ENCODE results near the gene MPRIP. TPM values are rescaled to one million over a fixed set of nuclear protein-coding genes. Genes with fewer than 3 reads are reported as not detected.

Gene MPRIP
- total and polyA plus RNA-seq, 4 donors: 87.7 to 186 (median 162) TPM

DNA sequence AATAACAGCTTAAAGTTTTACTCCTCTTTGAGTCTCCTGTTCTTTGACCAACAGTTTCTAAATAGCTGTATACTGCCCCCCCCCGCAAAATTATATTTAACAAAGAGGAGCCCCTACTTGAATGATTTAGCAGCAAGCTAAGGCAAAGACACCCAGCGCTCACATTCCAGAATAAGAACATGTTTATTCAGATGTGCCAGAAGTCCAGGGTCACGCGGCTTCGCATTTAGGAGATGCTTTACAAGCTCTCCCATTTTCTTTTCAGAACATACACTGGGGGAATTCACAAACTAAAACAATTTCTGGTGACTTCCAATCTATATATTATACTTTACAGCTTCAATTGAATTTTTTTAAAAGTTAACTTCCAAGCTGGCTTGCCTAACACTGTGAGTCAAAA lies 158.6 kb downstream of the MPRIP start:
- Histone ChIP-seq H3K27ac (ENCODE audit: low read depth, low read length) (peak overlapping the region; percentile 76), H3K9me3 (ENCODE audit: control insufficient read depth, insufficient read depth, low read length) (no peaks in the 10 kb centered on the region), H3K36me3 (ENCODE audit: control insufficient read depth, insufficient read depth, low read length) (peaks cover 25% of the 10 kb centered on the region), H3K27me3 (ENCODE audit: control insufficient read depth, insufficient read depth, low read length) (no peaks in the 10 kb centered on the region), H3K4me3 (ENCODE audit: low read depth, low read length) (no peak overlapping the region), H3K4me1 (ENCODE audit: control insufficient read depth, insufficient read depth, low read length) (peaks cover 48% of the 10 kb centered on the region)
- DNase-seq (ENCODE audit: low read depth in 4 of 6, low spot score in 6 of 6): peak in 1 of 6 donors; percentile 51
- WGBS (ENCODE audit: insufficient coverage): 63% methylated on average over 4 of the region's 5 CpGs

DNA sequence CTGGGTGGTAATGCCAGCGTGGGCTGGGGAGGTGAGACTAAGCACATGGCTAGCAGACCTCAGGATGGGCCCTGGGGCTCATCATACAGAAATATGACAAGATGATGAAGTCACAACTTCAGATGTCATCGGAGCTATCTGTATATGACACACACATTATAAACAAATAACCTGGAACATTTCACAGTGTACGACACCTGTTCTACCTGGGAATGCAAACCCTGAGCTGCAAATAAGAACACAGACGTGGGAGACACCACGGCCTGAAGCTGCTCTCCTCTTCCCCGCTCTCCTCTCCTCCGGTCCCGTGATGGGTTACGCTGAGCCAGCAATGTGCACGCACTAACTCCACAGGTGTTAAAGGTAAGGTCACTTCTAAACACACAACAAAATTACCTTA lies 159.0 kb downstream of the MPRIP start:
- 79% methylated on average over 7 of the region's 10 CpGs for WGBS (ENCODE audit: insufficient coverage)
- Histone ChIP-seq H3K9me3 (ENCODE audit: control insufficient read depth, insufficient read depth, low read length) (no peaks in the 10 kb centered on the region), H3K27ac (ENCODE audit: low read depth, low read length) (peak overlapping the region; percentile 76), H3K36me3 (ENCODE audit: control insufficient read depth, insufficient read depth, low read length) (peaks cover 25% of the 10 kb centered on the region), H3K4me1 (ENCODE audit: control insufficient read depth, insufficient read depth, low read length) (peaks cover 48% of the 10 kb centered on the region), H3K27me3 (ENCODE audit: control insufficient read depth, insufficient read depth, low read length) (no peaks in the 10 kb centered on the region), H3K4me3 (ENCODE audit: low read depth, low read length) (no peak overlapping the region)
- no peak for DNase-seq (ENCODE audit: low read depth in 4 of 6, low spot score in 6 of 6)

DNA sequence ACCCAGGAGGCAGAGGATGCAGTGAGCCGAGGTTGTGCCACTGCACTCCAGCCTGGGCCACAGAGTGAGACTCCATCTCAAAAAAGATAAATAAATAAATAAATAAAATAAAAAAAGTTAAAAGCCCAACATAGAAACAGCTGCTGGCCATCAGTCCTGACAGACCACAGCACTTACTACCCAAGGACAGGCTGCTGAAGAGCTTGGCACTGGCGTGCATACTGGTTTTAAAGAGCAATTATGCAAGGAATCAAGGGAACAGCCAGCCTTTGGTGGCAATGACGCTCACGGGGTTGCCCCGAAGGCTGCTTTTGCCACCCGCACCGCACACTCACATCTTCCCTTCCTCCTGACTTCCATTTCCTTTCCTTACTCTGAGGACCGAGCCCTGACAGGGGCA lies 159.7 kb downstream of the MPRIP start:
- WGBS (ENCODE audit: insufficient coverage): 88% methylated on average over 6 of the region's 8 CpGs
- DNase-seq (ENCODE audit: low read depth in 4 of 6, low spot score in 6 of 6): no peak
- no peak overlapping the region for H3K4me3 ChIP-seq (ENCODE audit: low read depth, low read length)
- no peaks in the 10 kb centered on the region for H3K9me3 ChIP-seq (ENCODE audit: control insufficient read depth, insufficient read depth, low read length)
- H3K4me1 ChIP-seq (ENCODE audit: control insufficient read depth, insufficient read depth, low read length): peaks cover 48% of the 10 kb centered on the region
- H3K27ac ChIP-seq (ENCODE audit: low read depth, low read length): no peak overlapping the region
- H3K36me3 ChIP-seq (ENCODE audit: control insufficient read depth, insufficient read depth, low read length): peaks cover 25% of the 10 kb centered on the region
- no peaks in the 10 kb centered on the region for H3K27me3 ChIP-seq (ENCODE audit: control insufficient read depth, insufficient read depth, low read length)

DNA sequence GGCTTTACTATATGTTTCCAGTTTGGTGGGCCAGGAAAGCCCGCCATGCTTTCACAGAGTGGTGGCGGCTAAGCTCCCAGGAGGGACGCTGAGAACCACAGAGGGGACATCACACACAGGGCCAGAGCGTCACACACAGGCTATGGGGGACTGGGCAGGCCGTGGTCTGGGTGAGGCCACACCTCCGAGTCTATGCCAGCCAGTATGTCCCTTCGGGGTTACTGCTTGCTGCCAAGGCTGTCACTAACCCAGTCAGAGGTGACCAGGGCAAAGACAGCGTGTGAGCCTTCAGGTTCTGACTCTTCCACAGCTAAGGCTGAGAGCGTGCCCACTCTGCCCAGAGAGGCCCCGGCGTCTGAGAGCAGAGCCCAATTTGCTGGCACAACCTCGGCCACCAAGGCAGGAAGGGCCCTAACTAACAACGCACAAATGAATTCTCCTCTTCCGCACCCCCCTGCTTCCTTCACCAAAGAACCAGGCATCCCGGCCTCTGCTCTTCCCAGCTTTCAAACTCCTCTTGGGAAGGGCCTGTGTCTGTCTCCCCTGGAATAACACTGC lies 161.0 kb downstream of the MPRIP start:
- no peak overlapping the region for H3K4me3 ChIP-seq (ENCODE audit: low read depth, low read length)
- H3K27me3 ChIP-seq (ENCODE audit: control insufficient read depth, insufficient read depth, low read length): no peaks in the 10 kb centered on the region
- 72% methylated on average over 15 of the region's 15 CpGs for WGBS (ENCODE audit: insufficient coverage)
- H3K4me1 ChIP-seq (ENCODE audit: control insufficient read depth, insufficient read depth, low read length): peaks cover 48% of the 10 kb centered on the region
- H3K27ac ChIP-seq (ENCODE audit: low read depth, low read length): no peak overlapping the region
- no peak for DNase-seq (ENCODE audit: low read depth in 4 of 6, low spot score in 6 of 6)
- peaks cover 25% of the 10 kb centered on the region for H3K36me3 ChIP-seq (ENCODE audit: control insufficient read depth, insufficient read depth, low read length)
- H3K9me3 ChIP-seq (ENCODE audit: control insufficient read depth, insufficient read depth, low read length): no peaks in the 10 kb centered on the region

DNA sequence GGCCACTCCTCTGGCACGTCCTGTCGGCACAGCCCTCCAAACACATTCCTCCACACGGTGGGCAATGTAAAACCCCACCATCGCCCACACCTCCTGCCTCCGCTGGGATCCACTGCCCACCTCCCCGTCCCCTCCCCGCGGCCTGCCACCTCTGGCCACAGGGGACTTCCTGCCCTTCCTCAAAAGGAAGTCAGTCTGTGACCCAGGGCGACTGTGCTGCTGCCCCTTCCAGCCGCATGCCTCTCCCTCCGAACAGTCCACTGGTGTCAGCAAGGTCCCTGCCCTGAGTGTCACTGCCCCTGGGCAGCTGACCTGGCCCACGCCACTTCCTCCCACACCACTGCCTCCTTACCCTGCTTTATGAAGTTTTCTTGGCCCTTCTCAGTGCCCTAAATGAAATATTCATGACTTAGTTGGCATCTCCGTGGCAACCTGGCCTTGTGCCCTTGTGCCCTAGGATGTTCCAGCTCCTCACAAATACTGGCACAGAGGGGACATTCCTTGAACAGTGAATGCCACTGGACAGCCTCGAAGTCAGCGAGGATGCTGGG lies 161.9 kb downstream of the MPRIP start:
- Histone ChIP-seq H3K27ac (ENCODE audit: low read depth, low read length) (no peak overlapping the region), H3K4me1 (ENCODE audit: control insufficient read depth, insufficient read depth, low read length) (peaks cover 48% of the 10 kb centered on the region), H3K27me3 (ENCODE audit: control insufficient read depth, insufficient read depth, low read length) (no peaks in the 10 kb centered on the region), H3K9me3 (ENCODE audit: control insufficient read depth, insufficient read depth, low read length) (no peaks in the 10 kb centered on the region), H3K36me3 (ENCODE audit: control insufficient read depth, insufficient read depth, low read length) (peaks cover 25% of the 10 kb centered on the region), H3K4me3 (ENCODE audit: low read depth, low read length) (no peak overlapping the region)
- WGBS (ENCODE audit: insufficient coverage): 47% methylated on average over 15 of the region's 15 CpGs
- DNase-seq (ENCODE audit: low read depth in 4 of 6, low spot score in 6 of 6): peak in 4 of 6 donors; percentile 29 to 90 (median 52)

DNA sequence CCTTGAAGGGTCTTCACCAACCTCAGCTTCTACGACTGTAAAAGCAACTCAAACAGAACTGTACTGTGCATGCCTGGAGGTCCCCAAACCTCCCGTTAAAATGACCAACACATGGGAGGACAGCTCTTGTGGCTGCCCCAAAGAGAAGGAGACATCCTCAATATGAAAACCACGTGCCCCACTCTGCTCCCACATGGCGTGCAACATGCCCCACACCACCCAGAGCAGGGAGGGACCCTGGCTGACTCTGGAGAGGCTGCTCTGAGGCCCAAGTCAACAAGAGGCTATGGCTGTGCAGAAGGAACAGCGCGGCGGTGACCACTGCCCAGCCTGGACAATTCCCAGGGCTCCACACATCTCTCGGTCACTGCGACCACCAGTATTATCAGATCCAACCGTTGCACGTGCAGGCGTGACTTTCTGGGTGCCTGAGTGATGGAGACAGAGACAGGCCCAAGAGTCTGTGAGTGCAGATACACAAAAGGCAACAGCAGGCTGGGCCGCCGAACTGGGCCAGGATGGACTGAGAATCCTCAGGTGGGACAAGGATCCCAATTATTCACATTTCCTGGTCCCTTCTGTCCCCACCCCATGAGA lies 162.5 kb downstream of the MPRIP start:
- H3K9me3 ChIP-seq (ENCODE audit: control insufficient read depth, insufficient read depth, low read length): no peaks in the 10 kb centered on the region
- H3K4me1 ChIP-seq (ENCODE audit: control insufficient read depth, insufficient read depth, low read length): peaks cover 43% of the 10 kb centered on the region
- H3K36me3 ChIP-seq (ENCODE audit: control insufficient read depth, insufficient read depth, low read length): peaks cover 25% of the 10 kb centered on the region
- H3K27ac ChIP-seq (ENCODE audit: low read depth, low read length): no peak overlapping the region
- no peak for DNase-seq (ENCODE audit: low read depth in 4 of 6, low spot score in 6 of 6)
- 78% methylated on average over 14 of the region's 14 CpGs for WGBS (ENCODE audit: insufficient coverage)
- H3K27me3 ChIP-seq (ENCODE audit: control insufficient read depth, insufficient read depth, low read length): no peaks in the 10 kb centered on the region
- peak overlapping the region; percentile 58 for H3K4me3 ChIP-seq (ENCODE audit: low read depth, low read length)

DNA sequence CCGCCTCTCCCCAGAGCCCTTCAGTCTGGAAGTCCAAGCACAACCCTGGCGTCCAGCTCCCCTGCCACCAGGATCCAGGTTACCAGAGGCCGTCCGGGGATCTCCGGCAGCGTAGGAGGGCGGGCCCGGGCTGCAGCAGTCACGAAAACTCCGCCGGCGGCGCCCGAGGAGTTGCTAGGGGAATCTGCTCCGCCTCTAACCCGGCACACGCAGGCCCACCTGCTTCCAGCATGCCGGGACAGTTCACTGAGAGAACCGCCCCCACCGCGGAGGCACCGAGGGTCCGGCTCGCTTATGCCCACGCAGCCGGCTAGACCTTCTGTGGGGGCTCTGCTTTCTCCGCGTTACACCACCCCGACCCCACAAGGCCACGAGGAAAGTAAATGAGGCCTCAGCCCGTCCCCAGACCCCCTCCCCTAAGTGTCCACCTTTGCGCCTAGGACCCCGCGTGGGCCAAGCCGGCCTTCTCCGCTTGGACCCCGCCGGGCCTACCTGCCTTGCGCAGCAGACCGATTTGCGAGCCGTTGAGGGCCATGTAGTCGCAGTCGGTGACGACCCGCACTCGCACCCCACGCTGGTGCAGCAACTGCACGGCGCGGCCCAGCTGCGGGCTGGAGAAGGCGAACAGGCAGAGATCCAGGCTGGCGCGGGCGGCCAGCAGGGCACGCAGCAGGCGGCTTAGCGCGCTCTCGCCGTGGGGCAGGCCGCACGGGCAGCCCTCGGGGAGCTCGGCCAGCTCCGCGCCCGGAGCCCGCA lies 163.3 kb downstream of the MPRIP start:
- WGBS (ENCODE audit: insufficient coverage): 7% methylated on average over 70 of the region's 70 CpGs
- peak in 3 of 6 donors; percentile 17 to 53 (median 48) for DNase-seq (ENCODE audit: low read depth in 4 of 6, low spot score in 6 of 6)
- H3K4me3 ChIP-seq (ENCODE audit: low read depth, low read length): peak overlapping the region; percentile 58
- H3K4me1 ChIP-seq (ENCODE audit: control insufficient read depth, insufficient read depth, low read length): peaks cover 39% of the 10 kb centered on the region
- H3K9me3 ChIP-seq (ENCODE audit: control insufficient read depth, insufficient read depth, low read length): no peaks in the 10 kb centered on the region
- H3K27ac ChIP-seq (ENCODE audit: low read depth, low read length): peak overlapping the region; percentile 52
- H3K36me3 ChIP-seq (ENCODE audit: control insufficient read depth, insufficient read depth, low read length): peaks cover 27% of the 10 kb centered on the region
- no peaks in the 10 kb centered on the region for H3K27me3 ChIP-seq (ENCODE audit: control insufficient read depth, insufficient read depth, low read length)

DNA sequence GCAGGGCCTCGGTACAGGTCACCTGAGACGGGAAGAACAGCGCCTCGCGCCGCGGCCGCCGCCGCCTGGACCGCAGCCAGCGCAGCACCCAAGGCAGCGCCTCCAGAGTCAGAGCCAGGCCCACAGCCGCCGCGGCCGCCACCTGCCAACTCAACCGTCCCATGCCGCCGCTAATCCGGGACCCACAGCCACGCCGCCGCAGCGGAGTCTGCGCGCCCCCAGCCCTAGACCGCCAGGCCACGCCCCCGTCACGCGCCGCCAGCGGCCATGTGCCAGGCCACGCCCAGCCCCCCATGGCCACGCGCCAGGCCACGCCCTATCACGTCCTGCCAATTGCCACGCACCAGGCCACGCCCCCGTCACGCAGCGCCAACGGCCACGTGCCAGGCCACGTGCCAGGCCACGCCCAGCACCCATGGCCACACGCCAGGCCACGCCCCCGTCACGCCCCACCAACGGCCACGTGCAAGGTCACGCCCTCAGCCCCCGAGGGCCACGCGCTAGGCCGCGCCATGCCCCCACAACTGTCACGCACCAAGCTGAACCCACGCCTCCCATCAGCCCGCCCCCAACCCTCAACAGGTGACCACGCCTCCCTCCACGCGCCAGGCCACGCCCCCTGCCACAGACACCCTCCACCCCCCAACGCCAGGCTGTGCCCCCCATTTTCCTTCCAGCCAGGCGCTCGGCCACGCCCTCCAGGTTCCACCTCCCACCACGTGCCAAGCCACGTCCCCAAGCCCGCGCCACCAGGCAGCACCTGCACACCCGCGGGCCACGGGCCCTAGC lies 164.1 kb downstream of the MPRIP start, which contains the start of gene PLD6:
Gene PLD6, minus strand, starts transcription at position 210 of the 789 bp plus-strand sequence. Its CDS starts 47 bp downstream, at position 163.
- peak in 4 of 6 donors; percentile 36 to 93 (median 64) for DNase-seq (ENCODE audit: low read depth in 4 of 6, low spot score in 6 of 6)
- WGBS (ENCODE audit: insufficient coverage): 30% methylated on average over 71 of the region's 78 CpGs
- Histone ChIP-seq H3K4me1 (ENCODE audit: control insufficient read depth, insufficient read depth, low read length) (peaks cover 34% of the 10 kb centered on the region), H3K27ac (ENCODE audit: low read depth, low read length) (peak within 1 kb of the TSS; percentile 70), H3K36me3 (ENCODE audit: control insufficient read depth, insufficient read depth, low read length) (peaks cover 33% of the 10 kb centered on the region), H3K4me3 (ENCODE audit: low read depth, low read length) (peak within 1 kb of the TSS; percentile 58), H3K27me3 (ENCODE audit: control insufficient read depth, insufficient read depth, low read length) (no peaks in the 10 kb centered on the region), H3K9me3 (ENCODE audit: control insufficient read depth, insufficient read depth, low read length) (no peaks in the 10 kb centered on the region)

DNA sequence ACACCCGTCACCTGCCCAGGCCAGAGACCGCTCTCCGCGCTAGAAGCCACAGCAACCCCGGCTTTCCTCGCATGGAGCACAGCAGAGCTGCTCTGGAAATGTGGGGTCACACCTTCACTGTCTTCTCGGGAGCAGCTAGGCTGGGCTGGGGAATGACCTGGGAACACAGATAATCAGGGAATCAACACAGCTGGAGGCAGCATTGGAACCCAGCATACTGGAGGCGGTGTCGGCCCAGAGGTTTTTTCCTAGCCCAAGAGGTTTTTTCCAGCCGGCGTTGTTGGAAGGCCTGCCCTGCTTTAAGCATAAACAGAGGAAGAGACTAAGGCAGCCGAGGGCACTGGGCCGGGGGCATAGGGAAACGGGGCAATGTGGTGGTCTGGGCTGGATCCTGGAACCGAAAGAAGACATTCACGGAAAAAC lies 164.7 kb downstream of the MPRIP start:
- H3K4me3 ChIP-seq (ENCODE audit: low read depth, low read length): no peak overlapping the region
- peaks cover 32% of the 10 kb centered on the region for H3K36me3 ChIP-seq (ENCODE audit: control insufficient read depth, insufficient read depth, low read length)
- no peaks in the 10 kb centered on the region for H3K27me3 ChIP-seq (ENCODE audit: control insufficient read depth, insufficient read depth, low read length)
- peaks cover 31% of the 10 kb centered on the region for H3K4me1 ChIP-seq (ENCODE audit: control insufficient read depth, insufficient read depth, low read length)
- H3K9me3 ChIP-seq (ENCODE audit: control insufficient read depth, insufficient read depth, low read length): no peaks in the 10 kb centered on the region
- peak overlapping the region; percentile 70 for H3K27ac ChIP-seq (ENCODE audit: low read depth, low read length)
- DNase-seq (ENCODE audit: low read depth in 4 of 6, low spot score in 6 of 6): no peak
- WGBS (ENCODE audit: insufficient coverage): 77% methylated on average over 16 of the region's 16 CpGs
